HepG2 (cell line): ENCODE data around the gene PXMP4. TPM values are rescaled to one million over a fixed set of nuclear protein-coding genes. Genes with fewer than 3 reads are reported as not detected.
A peak's percentile ranks its signal among the peaks of the same experiment; 100 is the strongest.

ENCODE experiments used
- AGO1 ChIP-seq: fragments of 200-400 bp; formaldehyde crosslinking; IDR thresholded peaks from 2 replicates; pipeline ENCODE4 v1.6.1; 2017; ENCODE audit warnings: mild to moderate bottlenecking, low read depth, low read length, moderate library complexity; ENCODE audit not compliant: poor library complexity, severe bottlenecking
- ASH2L ChIP-seq: fragments of 300-600, 200-600 bp; sonication (generic); IDR thresholded peaks from 2 replicates; pipeline ENCODE4 v1.7.0; 2017; ENCODE audit warnings: low read depth, mild to moderate bottlenecking, moderate library complexity, mixed read lengths, low read length; ENCODE audit not compliant: insufficient read length
- KAT2B ChIP-seq: fragments of 150-350 bp; IDR thresholded peaks from 2 replicates; pipeline ENCODE4 v1.6.1; 2014; ENCODE audit warnings: low read depth, low read length, borderline replicate concordance
- KIAA2018 ChIP-seq: sonication (generic); formaldehyde crosslinking; IDR thresholded peaks from 2 replicates; pipeline ENCODE4 v1.5.0; 2020; ENCODE audit warnings: mild to moderate bottlenecking, missing genetic modification reagents, borderline replicate concordance
- PHF21A ChIP-seq: sonication (generic); formaldehyde crosslinking; IDR thresholded peaks from 2 replicates; pipeline ENCODE4 v1.5.0; 2020; ENCODE audit warnings: mild to moderate bottlenecking, missing genetic modification reagents
- PHF8 ChIP-seq: sonication (generic); formaldehyde crosslinking; IDR thresholded peaks from 2 replicates; pipeline ENCODE4 v1.5.0; 2020; ENCODE audit warnings: missing genetic modification reagents
- POGZ ChIP-seq: sonication (generic); formaldehyde crosslinking; IDR thresholded peaks from 2 replicates; pipeline ENCODE4 v1.4.0; 2020; ENCODE audit warnings: mild to moderate bottlenecking, missing genetic modification reagents
- SMARCC2 ChIP-seq: fragments of 450-650 bp; IDR thresholded peaks from 2 replicates; pipeline ENCODE4 v1.6.1; 2017; ENCODE audit warnings: antibody characterized with exemption, mild to moderate bottlenecking
- TOE1 ChIP-seq: sonication (generic); formaldehyde crosslinking; IDR thresholded peaks from 2 replicates; pipeline ENCODE4 v1.4.0; 2020; ENCODE audit warnings: mild to moderate bottlenecking, missing genetic modification reagents
- ZNF296 ChIP-seq: sonication (generic); formaldehyde crosslinking; conservative IDR thresholded peaks from 2 replicates; pipeline ENCODE4 v1.5.0; 2020; ENCODE audit warnings: mild to moderate bottlenecking, missing genetic modification reagents
- polyA plus RNA-seq, 8 experiments: library from polyadenylated mRNA; depleted of rRNA in 3 of 8; stranded (reverse) in 7 of 8; unstranded in 1 of 8; fragments of >200 nt; fragmentation: Illumina TruSeq in 4 of 8; extraction: Trizol in 4 of 8; gene quantifications; 2 replicates each; pipeline versions ENCODE4 v1.2.1 to v1.2.3, GENCODE V29; 2011 to 2016; ENCODE audit warnings: low read depth in 4 of 8, missing spikeins in 1 of 8, mixed read lengths in 1 of 8; ENCODE audit not compliant: insufficient read depth in 1 of 8
- total RNA-seq, 5 experiments: library from RNA; depleted of rRNA; stranded (reverse); fragments of >200 nt; fragmentation: Illumina TruSeq; extraction: Trizol; gene quantifications; 2 replicates each; pipeline ENCODE4 v1.2.3, GENCODE V29; 2016; ENCODE audit warnings: low read depth in 1 of 5
- TF ChIP-seq, protein P1 (sequence below), 2 experiments: sonication (generic) in 1 of 2; formaldehyde crosslinking in 1 of 2; IDR thresholded peaks; 2 replicates each; pipeline versions ENCODE4 v1.6.1 to v1.9.0; 2014 to 2022; ENCODE audit warnings: antibody characterized with exemption in 1 of 2, borderline replicate concordance in 1 of 2, inconsistent platforms in 1 of 2, low read depth in 1 of 2, missing genetic modification reagents in 1 of 2

PXMP4 gene
- total and polyA plus RNA-seq, 2 of the 13 experiments (the other 11 are each of a cell fraction or from before 2014, with no cell fraction given) = not detected

GRCh38 chr20:33653218-33653899 lies 66.8 kb downstream of the PXMP4 start (continued):
- no peak for TF ChIP-seq KIAA2018
- TF ChIP-seq, protein P1, sequence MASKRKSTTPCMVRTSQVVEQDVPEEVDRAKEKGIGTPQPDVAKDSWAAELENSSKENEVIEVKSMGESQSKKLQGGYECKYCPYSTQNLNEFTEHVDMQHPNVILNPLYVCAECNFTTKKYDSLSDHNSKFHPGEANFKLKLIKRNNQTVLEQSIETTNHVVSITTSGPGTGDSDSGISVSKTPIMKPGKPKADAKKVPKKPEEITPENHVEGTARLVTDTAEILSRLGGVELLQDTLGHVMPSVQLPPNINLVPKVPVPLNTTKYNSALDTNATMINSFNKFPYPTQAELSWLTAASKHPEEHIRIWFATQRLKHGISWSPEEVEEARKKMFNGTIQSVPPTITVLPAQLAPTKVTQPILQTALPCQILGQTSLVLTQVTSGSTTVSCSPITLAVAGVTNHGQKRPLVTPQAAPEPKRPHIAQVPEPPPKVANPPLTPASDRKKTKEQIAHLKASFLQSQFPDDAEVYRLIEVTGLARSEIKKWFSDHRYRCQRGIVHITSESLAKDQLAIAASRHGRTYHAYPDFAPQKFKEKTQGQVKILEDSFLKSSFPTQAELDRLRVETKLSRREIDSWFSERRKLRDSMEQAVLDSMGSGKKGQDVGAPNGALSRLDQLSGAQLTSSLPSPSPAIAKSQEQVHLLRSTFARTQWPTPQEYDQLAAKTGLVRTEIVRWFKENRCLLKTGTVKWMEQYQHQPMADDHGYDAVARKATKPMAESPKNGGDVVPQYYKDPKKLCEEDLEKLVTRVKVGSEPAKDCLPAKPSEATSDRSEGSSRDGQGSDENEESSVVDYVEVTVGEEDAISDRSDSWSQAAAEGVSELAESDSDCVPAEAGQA (IDR thresholded peaks at IDR 0.05; ENCODE audit: low read depth) = no peak
- TF ChIP-seq, protein P1 (CRISPR knock-in tag; IDR thresholded peaks at IDR 0.05; ENCODE audit: borderline replicate concordance) = no peak
- TF ChIP-seq TOE1 (CRISPR knock-in tag) = no peak
- no peak for TF ChIP-seq KAT2B
- peak; percentile 90 for TF ChIP-seq AGO1
- TF ChIP-seq SMARCC2 = no peak
- TF ChIP-seq POGZ (CRISPR knock-in tag) = no peak
- no peak for TF ChIP-seq PHF8 (CRISPR knock-in tag)
- TF ChIP-seq ASH2L = peak; percentile 53
- no peak for TF ChIP-seq PHF21A
- TF ChIP-seq ZNF296 (CRISPR knock-in tag) = no peak
